Measurements from ENCODE around the gene RUFY4. TPM values are rescaled to one million over a fixed set of nuclear protein-coding genes. Genes with fewer than 3 reads are reported as not detected.
"Not testable (repeated sequence)": the region's sequence is repeated elsewhere in the genome, so short reads cannot be mapped to it uniquely, and the experiment has no call there.

Gene RUFY4
- total and polyA plus RNA-seq, 3 donors from 2014 or later = 0.17 to 0.39 (median 0.37) TPM

GRCh38 chr2:218039171-218039570 is 29.9 kb upstream of the RUFY4 start:
- 86 to 93% methylated on average over 2 of the region's 2 CpGs for WGBS, 2 donors
- DNase-seq = no peak
- intact Hi-C loops (cut with DNase I; ENCODE audit: low total_unique reads) = no loop called here

GRCh38 chr2:218040883-218041282 is 28.2 kb upstream of the RUFY4 start:
- 89 to 90% methylated on average over 2 of the region's 2 CpGs for WGBS, 2 donors
- H3K36me3 ChIP-seq (ENCODE audit: low read depth, missing control alignments) = no peaks in the 10 kb centered on the region
- no peaks in the 10 kb centered on the region for H3K9me3 ChIP-seq
- DNase-seq = no peak
- no peaks in the 10 kb centered on the region for H3K4me1 ChIP-seq
- H3K27ac ChIP-seq = no peak overlapping the region
- H3K4me3 ChIP-seq = no peak overlapping the region
- intact Hi-C loops (cut with DNase I; ENCODE audit: low total_unique reads) = no loop called here
- no peaks in the 10 kb centered on the region for H3K27me3 ChIP-seq
- no peak for TF ChIP-seq POLR2A (IDR thresholded peaks at IDR 0.05)
- TF ChIP-seq CTCF (IDR thresholded peaks at IDR 0.05) = no peak

More at GRCh38 chr2:218039171-218039570, 29.9 kb upstream of the RUFY4 start:
- no peaks in the 10 kb centered on the region for H3K27me3 ChIP-seq
- H3K9me3 ChIP-seq = no peaks in the 10 kb centered on the region
- no peaks in the 10 kb centered on the region for H3K4me1 ChIP-seq
- no peak for TF ChIP-seq POLR2A (IDR thresholded peaks at IDR 0.05)
- no peak for TF ChIP-seq CTCF (IDR thresholded peaks at IDR 0.05)
- no peaks in the 10 kb centered on the region for H3K36me3 ChIP-seq (ENCODE audit: low read depth, missing control alignments)
- no peak overlapping the region for H3K27ac ChIP-seq
- no peak overlapping the region for H3K4me3 ChIP-seq

GRCh38 chr2:218041302-218042168 is 27.5 kb upstream of the RUFY4 start:
- no peak for TF ChIP-seq POLR2A (IDR thresholded peaks at IDR 0.05)
- TF ChIP-seq CTCF (IDR thresholded peaks at IDR 0.05) = no peak
- H3K36me3 ChIP-seq (ENCODE audit: low read depth, missing control alignments) = no peaks in the 10 kb centered on the region
- DNase-seq = no peak
- intact Hi-C loops (cut with DNase I; ENCODE audit: low total_unique reads) = no loop called here
- no peak overlapping the region for H3K4me3 ChIP-seq
- WGBS, 2 donors = 88 to 94% methylated on average over 2 of the region's 2 CpGs
- H3K4me1 ChIP-seq = no peaks in the 10 kb centered on the region
- H3K9me3 ChIP-seq = no peaks in the 10 kb centered on the region
- H3K27ac ChIP-seq = no peak overlapping the region
- H3K27me3 ChIP-seq = no peaks in the 10 kb centered on the region

- DNase-seq = no peak
- Histone ChIP-seq H3K4me3 (no peak overlapping the region), H3K36me3 (ENCODE audit: low read depth, missing control alignments) (no peaks in the 10 kb centered on the region), H3K27me3 (no peaks in the 10 kb centered on the region), H3K9me3 (no peaks in the 10 kb centered on the region), H3K4me1 (no peaks in the 10 kb centered on the region), H3K27ac (no peak overlapping the region)
- 92 to 100% methylated on average over 1 of the region's 1 CpG for WGBS, 2 donors
- intact Hi-C loops (cut with DNase I; ENCODE audit: low total_unique reads) = no loop called here
- no peak for TF ChIP-seq CTCF (IDR thresholded peaks at IDR 0.05)
- no peak for TF ChIP-seq POLR2A (IDR thresholded peaks at IDR 0.05)
Measured at GRCh38 chr2:218043100-218043499, 26.0 kb upstream of the RUFY4 start.

- H3K27ac ChIP-seq = no peak overlapping the region
- WGBS, 2 donors = 95 to 100% methylated on average over 1 to 5 of the region's 5 CpGs
- H3K4me3 ChIP-seq = no peak overlapping the region
- no peaks in the 10 kb centered on the region for H3K9me3 ChIP-seq
- no peak for DNase-seq
- intact Hi-C loops (cut with DNase I; ENCODE audit: low total_unique reads) = no loop called here
- H3K36me3 ChIP-seq (ENCODE audit: low read depth, missing control alignments) = no peaks in the 10 kb centered on the region
- H3K4me1 ChIP-seq = no peaks in the 10 kb centered on the region
- no peaks in the 10 kb centered on the region for H3K27me3 ChIP-seq
- TF ChIP-seq POLR2A (IDR thresholded peaks at IDR 0.05) = no peak
- no peak for TF ChIP-seq CTCF (IDR thresholded peaks at IDR 0.05)
Measured at GRCh38 chr2:218043701-218044109, 25.3 kb upstream of the RUFY4 start.

- H3K9me3 ChIP-seq; H3K27me3 ChIP-seq; DNase-seq; intact Hi-C loops (cut with DNase I; ENCODE audit: low total_unique reads); H3K4me3 ChIP-seq; H3K4me1 ChIP-seq; H3K36me3 ChIP-seq (ENCODE audit: low read depth, missing control alignments); H3K27ac ChIP-seq: not testable (repeated sequence)
- WGBS, 2 donors = 95 to 100% methylated on average over 1 of the region's 1 CpG
Measured at GRCh38 chr2:218044599-218044998, 24.5 kb upstream of the RUFY4 start.

Data from testis (tissue), 3 donors.